ENCODE measurements around the gene TRABD2B.
"Not testable (repeated sequence)": the region's sequence is repeated elsewhere in the genome, so short reads cannot be mapped to it uniquely, and the experiment has no call there.

The TRABD2B gene

GRCh38 chr1:47963568-47964358 is 33.4 kb downstream of the TRABD2B start:
- no peak for DNase-seq

GRCh38 chr1:47962750-47963492 is 34.3 kb downstream of the TRABD2B start:
- DNase-seq: no peak

GRCh38 chr1:47961835-47962234 is 35.4 kb downstream of the TRABD2B start:
- DNase-seq: not testable (repeated sequence)

GRCh38 chr1:47956491-47956890 is 40.7 kb downstream of the TRABD2B start:
- DNase-seq: not testable (repeated sequence)

- DNase-seq: no peak
These were observed 43.5 kb downstream of the TRABD2B start for GRCh38 chr1:47953661-47954060.

- DNase-seq: no peak
These were observed 45.5 kb downstream of the TRABD2B start for GRCh38 chr1:47951545-47952235.

- no peak for DNase-seq
These were observed 46.2 kb downstream of the TRABD2B start for GRCh38 chr1:47951026-47951425.

GRCh38 chr1:47950471-47950870 is 46.7 kb downstream of the TRABD2B start:
- DNase-seq: no peak

GRCh38 chr1:47948126-47948525 is 49.1 kb downstream of the TRABD2B start:
- DNase-seq: no peak

- no peak for DNase-seq
These were observed 49.7 kb downstream of the TRABD2B start for GRCh38 chr1:47947531-47947930.

- no peak for DNase-seq
These were observed 52.6 kb downstream of the TRABD2B start for GRCh38 chr1:47944561-47944960.

- DNase-seq: no peak
These were observed 55.0 kb downstream of the TRABD2B start for GRCh38 chr1:47942240-47942629.

GRCh38 chr1:47941609-47942239 is 55.5 kb downstream of the TRABD2B start:
- no peak for DNase-seq

GRCh38 chr1:47940779-47941178 is 56.4 kb downstream of the TRABD2B start:
- DNase-seq: no peak

GRCh38 chr1:47940326-47940725 is 56.9 kb downstream of the TRABD2B start:
- DNase-seq: no peak

GRCh38 chr1:47938520-47938919 is 58.7 kb downstream of the TRABD2B start:
- DNase-seq: no peak

GRCh38 chr1:47937586-47938254 is 59.5 kb downstream of the TRABD2B start:
- DNase-seq: no peak

- DNase-seq: no peak
These were observed 60.2 kb downstream of the TRABD2B start for GRCh38 chr1:47936916-47937551.

- no peak for DNase-seq
These were observed 61.3 kb downstream of the TRABD2B start for GRCh38 chr1:47935856-47936255.

- no peak for DNase-seq
These were observed 62.0 kb downstream of the TRABD2B start for GRCh38 chr1:47935163-47935562.

- no peak for DNase-seq
These were observed 62.9 kb downstream of the TRABD2B start for GRCh38 chr1:47934243-47934805.

- DNase-seq: no peak
These were observed 64.4 kb downstream of the TRABD2B start for GRCh38 chr1:47932743-47933142.

Measured in CD4-positive, alpha-beta T cell treated with Interferon alpha-2 for 1 hour (primary cell).